ENCODE data around the gene TUBA1B. TPM values are rescaled to one million over a fixed set of nuclear protein-coding genes. Genes with fewer than 3 reads are reported as not detected.

The TUBA1B gene
- total RNA-seq, 1 experiment from 2014 or later: 369 TPM

DNA sequence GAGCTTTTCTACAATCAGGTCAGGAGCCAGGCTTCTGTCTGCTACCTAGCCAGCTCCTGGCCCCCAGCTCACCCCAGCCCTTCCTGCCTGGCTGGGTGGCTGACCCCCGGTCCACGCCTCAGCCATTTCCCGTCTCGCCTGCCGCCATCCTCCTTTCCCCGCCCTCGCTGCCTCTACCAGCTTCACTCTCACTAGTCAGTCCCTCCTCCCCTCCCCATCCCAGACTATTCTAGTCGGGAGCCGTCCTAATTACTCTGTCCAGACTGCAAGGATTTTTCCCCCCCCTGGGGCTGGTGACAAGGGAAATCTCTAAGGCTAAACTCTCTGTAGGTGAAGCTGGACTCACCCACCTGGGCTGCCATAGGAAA, 37.4 kb downstream of the TUBA1B start:
- peaks cover 21% of the 10 kb centered on the region for H3K36me3 Mint-ChIP-seq (ENCODE audit: insufficient read depth, unreplicated experiment)
- DNase-seq (ENCODE audit: unreplicated experiment): no peak
- no peaks in the 10 kb centered on the region for H3K27me3 Mint-ChIP-seq (ENCODE audit: insufficient read depth, unreplicated experiment)
- TF ChIP-seq, protein P1, sequence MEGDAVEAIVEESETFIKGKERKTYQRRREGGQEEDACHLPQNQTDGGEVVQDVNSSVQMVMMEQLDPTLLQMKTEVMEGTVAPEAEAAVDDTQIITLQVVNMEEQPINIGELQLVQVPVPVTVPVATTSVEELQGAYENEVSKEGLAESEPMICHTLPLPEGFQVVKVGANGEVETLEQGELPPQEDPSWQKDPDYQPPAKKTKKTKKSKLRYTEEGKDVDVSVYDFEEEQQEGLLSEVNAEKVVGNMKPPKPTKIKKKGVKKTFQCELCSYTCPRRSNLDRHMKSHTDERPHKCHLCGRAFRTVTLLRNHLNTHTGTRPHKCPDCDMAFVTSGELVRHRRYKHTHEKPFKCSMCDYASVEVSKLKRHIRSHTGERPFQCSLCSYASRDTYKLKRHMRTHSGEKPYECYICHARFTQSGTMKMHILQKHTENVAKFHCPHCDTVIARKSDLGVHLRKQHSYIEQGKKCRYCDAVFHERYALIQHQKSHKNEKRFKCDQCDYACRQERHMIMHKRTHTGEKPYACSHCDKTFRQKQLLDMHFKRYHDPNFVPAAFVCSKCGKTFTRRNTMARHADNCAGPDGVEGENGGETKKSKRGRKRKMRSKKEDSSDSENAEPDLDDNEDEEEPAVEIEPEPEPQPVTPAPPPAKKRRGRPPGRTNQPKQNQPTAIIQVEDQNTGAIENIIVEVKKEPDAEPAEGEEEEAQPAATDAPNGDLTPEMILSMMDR (IDR thresholded peaks at IDR 0.05; ENCODE audit: unreplicated experiment): no peak
- peaks cover 5% of the 10 kb centered on the region for H3K4me1 Mint-ChIP-seq (ENCODE audit: insufficient read depth, unreplicated experiment)
- H3K4me3 Mint-ChIP-seq (ENCODE audit: unreplicated experiment): no peak overlapping the region
- BruUV-seq (replicated peaks): no TSS peak
- no peak overlapping the region for H3K27ac Mint-ChIP-seq (ENCODE audit: low read depth, unreplicated experiment)
- ChIA-PET POLR2A (interaction anchor here (1.7 to 4.8 kb wide), 3 partner anchors 16 to 36 kb away, joined by 4 to 24 read pairs (median 12); partner anchors contain the start of genes LMBR1L and TUBA1B), CTCF (interaction anchor here (0.7 to 1.7 kb wide), 6 partner anchors 9 to 199 kb away, joined by 3 to 11 read pairs (median 5); no protein-coding TSS in a partner anchor)
- intact Hi-C loops (cut with micrococcal nuclease): no loop called here
- H3K9me3 Mint-ChIP-seq (ENCODE audit: unreplicated experiment): no peaks in the 10 kb centered on the region

DNA sequence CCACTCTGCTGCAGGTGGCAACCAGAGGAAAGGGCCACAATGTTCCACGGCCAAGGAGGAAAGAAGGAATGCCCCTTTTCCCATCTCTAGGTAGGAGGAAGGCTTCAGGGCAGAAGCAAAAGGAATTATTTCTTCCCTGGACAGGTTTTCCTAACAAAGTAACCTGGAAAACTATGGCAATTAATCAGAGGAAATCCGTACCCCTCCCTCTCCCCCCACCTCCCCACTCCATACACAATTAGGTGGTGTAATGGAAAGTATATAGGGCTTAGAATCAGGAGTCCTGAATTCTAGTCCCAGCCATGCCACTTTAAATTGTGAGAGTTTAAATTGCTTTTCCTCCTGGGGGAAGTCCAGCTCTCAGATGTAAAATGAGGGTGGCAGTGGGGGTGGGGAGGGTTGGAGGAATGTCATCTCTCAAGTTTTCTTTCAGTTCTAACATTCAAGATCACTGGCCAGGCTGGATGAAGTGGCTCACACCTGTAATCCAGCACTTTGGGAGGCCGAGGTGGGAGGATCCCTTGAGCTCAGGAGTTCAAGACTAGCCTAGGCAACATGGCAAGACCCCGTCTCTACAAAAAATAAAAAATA, 38.3 kb downstream of the TUBA1B start:
- no peak overlapping the region for H3K27ac Mint-ChIP-seq (ENCODE audit: low read depth, unreplicated experiment)
- no peak overlapping the region for H3K4me3 Mint-ChIP-seq (ENCODE audit: unreplicated experiment)

DNA sequence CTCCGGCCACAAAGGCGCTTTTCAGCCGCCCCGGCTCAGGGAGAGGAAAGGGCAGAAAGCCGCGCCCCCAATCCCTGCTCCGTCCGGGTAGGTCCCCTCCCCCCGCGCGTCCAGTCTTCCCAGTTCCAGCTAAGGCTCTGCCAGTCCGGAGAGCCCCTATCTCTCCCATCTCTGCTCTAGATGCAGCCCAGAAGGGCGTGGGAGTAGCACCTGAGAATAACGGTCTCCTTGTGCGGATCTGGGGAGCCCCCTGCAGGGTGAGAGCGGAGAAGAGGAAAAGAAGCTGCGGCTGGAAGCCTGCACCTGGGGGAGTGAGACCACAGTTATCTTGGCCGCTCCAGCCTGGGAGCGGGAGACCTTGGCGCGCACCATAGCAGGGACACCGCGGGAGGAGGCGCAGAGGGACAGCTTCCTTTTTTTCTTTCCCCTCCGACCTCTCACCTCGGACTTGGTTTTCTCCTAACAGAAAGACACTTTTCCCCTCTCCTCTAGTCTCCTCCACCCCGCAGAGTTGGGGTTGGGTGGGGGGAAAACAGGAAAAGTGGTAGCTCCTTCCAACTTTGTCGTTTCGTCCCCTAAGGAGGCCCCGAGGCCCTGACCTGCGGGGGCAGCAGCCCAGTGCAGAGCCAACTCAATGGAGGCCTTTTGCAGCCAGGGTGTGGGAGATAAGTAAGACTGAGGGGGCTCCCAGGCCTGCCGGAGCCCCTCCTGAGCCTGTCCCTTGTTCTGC, 38.9 kb downstream of the TUBA1B start:
- no peaks in the 10 kb centered on the region for H3K27me3 Mint-ChIP-seq (ENCODE audit: insufficient read depth, unreplicated experiment)
- TF ChIP-seq, protein P1 (IDR thresholded peaks at IDR 0.05; ENCODE audit: unreplicated experiment): peak; percentile 29
- no peak overlapping the region for H3K27ac Mint-ChIP-seq (ENCODE audit: low read depth, unreplicated experiment)
- intact Hi-C loops (cut with micrococcal nuclease): loop anchor here (1.0 kb wide), 1 partner anchor 28 kb away; no protein-coding TSS in a partner anchor
- no peak overlapping the region for H3K4me3 Mint-ChIP-seq (ENCODE audit: unreplicated experiment)
- ChIA-PET POLR2A (interaction anchor here (0.9 to 4.8 kb wide), 6 partner anchors 18 to 173 kb away, joined by 3 to 24 read pairs (median 3); partner anchors contain the start of genes LMBR1L and TUBA1B), CTCF (interaction anchor here (0.6 to 2.4 kb wide), 15 partner anchors 8 to 802 kb away, joined by 3 to 11 read pairs (median 4); partner anchors contain the start of gene LMBR1L)
- H3K36me3 Mint-ChIP-seq (ENCODE audit: insufficient read depth, unreplicated experiment): peaks cover 13% of the 10 kb centered on the region
- BruUV-seq (replicated peaks): no TSS peak
- peak; percentile 55 for DNase-seq (ENCODE audit: unreplicated experiment)
- peaks cover 14% of the 10 kb centered on the region for H3K4me1 Mint-ChIP-seq (ENCODE audit: insufficient read depth, unreplicated experiment)
- H3K9me3 Mint-ChIP-seq (ENCODE audit: unreplicated experiment): no peaks in the 10 kb centered on the region

More for the DNA sequence above, 38.3 kb downstream of the TUBA1B start:
- CTCF ChIA-PET: interaction anchor here (0.6 to 2.4 kb wide), 8 partner anchors 8 to 52 kb away, joined by 3 to 11 read pairs (median 5); no protein-coding TSS in a partner anchor
- peaks cover 13% of the 10 kb centered on the region for H3K4me1 Mint-ChIP-seq (ENCODE audit: insufficient read depth, unreplicated experiment)
- TF ChIP-seq, protein P1 (IDR thresholded peaks at IDR 0.05; ENCODE audit: unreplicated experiment): no peak
- BruUV-seq (replicated peaks): no TSS peak
- H3K27me3 Mint-ChIP-seq (ENCODE audit: insufficient read depth, unreplicated experiment): no peaks in the 10 kb centered on the region
- H3K36me3 Mint-ChIP-seq (ENCODE audit: insufficient read depth, unreplicated experiment): peaks cover 15% of the 10 kb centered on the region
- no peaks in the 10 kb centered on the region for H3K9me3 Mint-ChIP-seq (ENCODE audit: unreplicated experiment)
- POLR2A ChIA-PET: interaction anchor here (0.7 to 4.8 kb wide), 3 partner anchors 17 to 37 kb away, joined by 3 to 24 read pairs (median 12); partner anchors contain the start of genes LMBR1L, RHEBL1 and TUBA1B
- intact Hi-C loops (cut with micrococcal nuclease): loop anchor here (1.0 kb wide), 1 partner anchor 29 kb away; no protein-coding TSS in a partner anchor
- no peak for DNase-seq (ENCODE audit: unreplicated experiment)

DNA sequence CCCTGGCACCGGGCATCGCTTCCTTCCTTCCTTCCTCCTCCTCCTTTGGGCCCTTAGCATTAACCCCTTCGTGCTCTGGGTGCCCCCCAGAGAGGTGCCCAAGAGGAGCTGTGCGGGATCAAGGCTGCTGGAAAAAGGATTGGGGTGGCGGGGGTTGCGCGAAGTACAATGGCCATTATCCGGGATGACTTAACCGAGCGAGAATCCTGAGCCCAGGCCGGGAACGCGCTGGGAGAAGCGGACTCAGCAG, 39.4 kb downstream of the TUBA1B start:
- Mint-ChIP-seq H3K4me3 (ENCODE audit: unreplicated experiment) (no peak overlapping the region), H3K27me3 (ENCODE audit: insufficient read depth, unreplicated experiment) (no peaks in the 10 kb centered on the region), H3K27ac (ENCODE audit: low read depth, unreplicated experiment) (no peak overlapping the region), H3K4me1 (ENCODE audit: insufficient read depth, unreplicated experiment) (peaks cover 14% of the 10 kb centered on the region), H3K36me3 (ENCODE audit: insufficient read depth, unreplicated experiment) (peaks cover 8% of the 10 kb centered on the region), H3K9me3 (ENCODE audit: unreplicated experiment) (no peaks in the 10 kb centered on the region)
- CTCF ChIA-PET: interaction anchor here (0.6 to 2.4 kb wide), 13 partner anchors 9 to 803 kb away, joined by 3 to 11 read pairs (median 4); partner anchors contain the start of gene LMBR1L
- DNase-seq (ENCODE audit: unreplicated experiment): no peak
- intact Hi-C loops (cut with micrococcal nuclease): loop anchor here (1.0 kb wide), 1 partner anchor 27 kb away; no protein-coding TSS in a partner anchor
- POLR2A ChIA-PET: interaction anchor here (0.9 to 4.8 kb wide), 6 partner anchors 18 to 174 kb away, joined by 3 to 24 read pairs (median 3); partner anchors contain the start of genes LMBR1L and TUBA1B
- BruUV-seq (replicated peaks): no TSS peak
- TF ChIP-seq, protein P1 (IDR thresholded peaks at IDR 0.05; ENCODE audit: unreplicated experiment): no peak

Data from MCF 10A (cell line).